ENCODE measurements around the gene PHC3.

DNA sequence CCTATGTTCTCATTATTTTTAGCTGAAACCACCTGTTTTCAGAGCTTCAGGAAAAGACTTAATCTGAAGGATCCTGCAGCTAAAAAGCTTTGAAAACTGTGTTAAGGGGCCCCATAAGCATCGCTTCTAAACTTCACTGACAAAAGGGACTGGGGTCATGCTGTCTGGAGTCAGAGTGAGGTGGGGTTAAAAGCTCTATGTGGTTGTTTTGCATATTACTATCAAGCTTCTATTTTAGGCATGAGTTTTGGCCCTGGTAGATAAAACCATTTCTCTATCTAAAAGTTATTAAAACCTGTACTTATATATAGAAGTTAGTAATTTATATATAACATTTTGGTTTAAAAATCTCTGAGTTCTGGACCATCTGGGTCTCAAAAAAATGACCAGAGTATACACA, 98.2 kb downstream of the PHC3 start:
- no peak for TF ChIP-seq POLR2A (IDR thresholded peaks at IDR 0.05)
- TF ChIP-seq CTCF (IDR thresholded peaks at IDR 0.05), result no peak
